Hematopoietic multipotent progenitor cell treated with erythropoietin and hydrocortisone succinate and interleukin-3 and kit ligand, for 4 days (in vitro differentiated cells): ENCODE measurements around the gene CDH4.
"Not testable (repeated sequence)": the region's sequence is repeated elsewhere in the genome, so short reads cannot be mapped to it uniquely, and the experiment has no call there.

Experiments used
- DNase-seq: peaks from one replicate; pipeline ENCODE4 v3.0.0-alpha.2; 2015

Gene CDH4

DNA sequence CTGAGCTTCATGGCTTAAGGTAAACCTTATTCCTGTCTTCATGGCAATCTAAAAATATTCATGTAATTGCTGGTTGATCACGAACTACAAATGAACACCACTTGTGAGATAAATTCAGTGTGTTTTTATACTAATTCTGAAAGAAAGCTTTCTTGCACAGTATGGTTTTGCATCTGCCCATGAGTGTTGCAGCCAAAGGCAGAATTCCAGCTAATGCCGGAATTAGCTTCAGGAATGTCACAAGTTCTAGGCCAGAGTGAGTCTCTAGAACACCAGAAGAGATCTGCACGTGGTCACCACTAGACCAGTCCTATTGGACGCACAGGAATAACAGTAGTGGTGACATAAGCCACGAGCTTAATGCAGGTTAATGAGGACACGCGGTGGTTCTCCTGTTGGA lies 223.7 kb downstream of the CDH4 start:
- DNase-seq = no peak

DNA sequence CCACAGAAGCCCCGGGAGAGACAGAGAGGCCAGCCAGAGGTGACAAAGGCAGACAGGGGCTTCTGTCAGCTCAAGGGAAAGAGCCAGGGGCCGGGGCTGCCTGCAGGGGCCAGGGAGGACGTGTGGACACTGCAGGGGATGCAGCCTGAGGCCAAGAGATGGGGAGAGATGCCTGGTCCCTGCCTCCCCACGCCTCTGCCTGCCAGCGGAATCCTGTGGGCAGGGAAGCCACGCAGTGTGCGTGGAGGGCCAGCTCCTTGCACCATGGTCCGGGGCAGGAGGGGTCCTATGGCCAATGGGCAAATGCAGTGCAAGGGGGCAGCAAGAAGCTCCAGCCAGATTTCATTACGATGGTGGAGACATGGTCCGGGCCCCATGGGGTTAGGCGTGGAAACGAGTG lies 224.9 kb downstream of the CDH4 start:
- no peak for DNase-seq

DNA sequence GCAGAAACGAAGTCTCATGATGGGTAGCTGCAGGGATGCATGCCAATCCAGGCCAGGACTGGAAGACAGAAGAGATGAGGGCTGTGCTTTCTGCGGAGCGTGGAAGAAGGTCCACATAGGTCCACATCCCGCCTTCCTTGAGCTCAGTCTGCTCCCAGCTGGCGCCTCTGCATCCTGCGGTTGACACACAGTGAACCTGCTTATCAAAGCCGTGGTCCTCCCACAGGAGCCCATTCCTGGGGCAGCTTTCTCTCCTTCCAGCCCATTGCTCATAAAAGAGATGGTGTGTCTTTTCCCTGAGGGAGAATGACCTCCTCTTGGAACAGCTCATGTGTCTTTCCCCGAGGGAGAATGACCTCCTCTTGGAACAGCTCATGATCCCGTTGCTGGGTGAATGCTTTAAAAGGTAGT lies 225.4 kb downstream of the CDH4 start:
- no peak for DNase-seq

DNA sequence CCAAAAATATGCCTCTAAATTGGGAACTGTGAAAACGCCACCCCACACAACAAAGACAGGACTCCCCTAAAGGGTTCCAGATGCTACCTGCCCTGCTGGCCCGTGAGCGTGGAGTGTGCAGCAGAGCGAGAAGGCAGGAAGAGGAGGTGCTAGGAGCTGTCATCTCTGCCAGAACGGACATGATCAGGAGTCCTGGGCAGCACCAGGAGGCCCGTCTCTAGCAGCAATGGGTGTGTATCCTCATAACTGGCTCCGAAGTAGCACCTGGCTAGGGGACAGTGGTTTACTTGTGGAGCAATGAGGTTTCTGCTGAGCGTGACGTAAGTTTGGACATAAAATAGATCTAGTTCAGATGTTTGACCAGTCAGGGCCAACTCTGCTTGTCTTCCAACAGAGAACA lies 226.0 kb downstream of the CDH4 start:
- no peak for DNase-seq

DNA sequence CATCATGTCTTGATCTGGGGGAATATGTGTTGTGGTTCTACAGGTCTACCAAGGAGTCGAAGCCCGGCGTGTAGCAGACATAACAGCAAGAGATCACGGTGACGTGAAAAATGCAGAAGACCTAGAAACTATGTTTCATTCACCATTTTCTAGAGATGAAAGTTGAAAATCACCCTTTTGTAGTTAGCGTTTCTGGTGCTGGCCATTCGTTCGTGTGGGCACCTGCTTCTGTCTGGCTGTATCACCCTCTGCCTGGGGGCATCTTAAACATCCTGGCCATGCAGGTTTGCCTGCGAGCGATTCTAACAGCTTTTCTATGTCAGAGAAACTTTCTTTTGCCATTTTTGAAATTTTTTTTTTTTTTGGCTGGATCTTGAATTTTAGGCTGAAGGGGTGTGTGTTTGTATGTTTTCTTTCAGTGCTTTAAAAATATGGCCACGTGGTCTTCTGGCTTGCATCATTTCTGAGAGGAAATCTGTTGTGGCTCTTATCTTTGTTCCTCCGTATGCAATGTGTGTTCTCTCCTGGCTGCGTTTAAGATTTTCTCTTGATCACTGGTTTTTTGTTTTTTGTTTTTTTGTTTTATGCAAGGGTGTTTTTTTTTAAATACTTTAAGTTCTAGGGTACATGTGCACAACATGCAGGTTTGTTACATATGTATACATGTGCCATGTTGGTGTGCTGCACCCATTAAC lies 226.7 kb downstream of the CDH4 start:
- DNase-seq = peak; percentile 21

DNA sequence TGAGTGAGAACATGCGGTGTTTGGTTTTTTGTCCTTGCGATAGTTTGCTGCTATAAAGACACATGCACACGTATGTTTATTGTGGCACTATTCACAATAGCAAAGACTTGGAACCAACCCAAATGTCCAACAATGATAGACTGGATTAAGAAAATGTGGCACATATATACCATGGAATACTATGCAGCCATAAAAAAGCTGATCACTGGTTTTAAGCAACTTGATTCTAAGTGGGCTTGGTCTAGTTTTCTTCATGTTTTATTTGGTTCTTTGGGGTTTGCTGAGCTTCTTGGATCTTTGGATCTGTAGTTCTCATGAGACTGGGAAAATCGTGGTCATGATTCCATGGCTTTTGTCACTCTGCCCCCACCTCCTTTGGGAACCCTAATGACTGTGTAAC lies 227.4 kb downstream of the CDH4 start:
- not testable (repeated sequence) for DNase-seq

DNA sequence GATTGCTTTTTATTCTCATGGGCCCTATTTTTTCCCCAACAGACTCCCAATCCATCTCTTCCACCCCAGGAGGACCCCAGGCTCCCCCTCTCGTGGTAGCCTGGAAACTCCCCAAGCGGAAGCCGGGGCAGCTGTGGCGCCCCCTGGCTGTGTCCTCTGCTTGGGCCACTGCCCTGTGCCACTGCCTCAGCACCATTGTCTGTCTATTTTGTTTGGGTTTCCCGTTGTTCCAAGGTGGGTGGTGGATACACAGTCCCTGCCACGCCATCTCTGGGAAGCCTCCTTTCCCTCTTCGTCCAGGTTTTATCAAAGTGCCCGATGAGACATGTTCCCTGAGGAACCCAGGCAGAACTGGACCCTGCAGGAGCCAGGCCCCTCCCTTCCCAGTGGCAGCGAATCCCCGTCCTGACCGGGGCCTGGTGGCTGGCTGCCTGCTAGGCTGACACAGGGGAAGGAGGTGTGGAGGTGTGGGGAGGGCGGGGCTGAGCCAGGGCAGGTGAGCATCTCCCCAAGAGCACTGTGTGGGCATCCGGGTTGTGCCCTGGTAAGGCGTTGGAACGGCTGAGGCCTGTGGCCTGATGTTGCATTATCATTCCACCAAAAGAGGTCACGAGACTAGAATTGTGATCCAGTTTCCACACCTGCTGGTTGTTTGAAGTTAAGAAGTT lies 228.2 kb downstream of the CDH4 start:
- DNase-seq = no peak

DNA sequence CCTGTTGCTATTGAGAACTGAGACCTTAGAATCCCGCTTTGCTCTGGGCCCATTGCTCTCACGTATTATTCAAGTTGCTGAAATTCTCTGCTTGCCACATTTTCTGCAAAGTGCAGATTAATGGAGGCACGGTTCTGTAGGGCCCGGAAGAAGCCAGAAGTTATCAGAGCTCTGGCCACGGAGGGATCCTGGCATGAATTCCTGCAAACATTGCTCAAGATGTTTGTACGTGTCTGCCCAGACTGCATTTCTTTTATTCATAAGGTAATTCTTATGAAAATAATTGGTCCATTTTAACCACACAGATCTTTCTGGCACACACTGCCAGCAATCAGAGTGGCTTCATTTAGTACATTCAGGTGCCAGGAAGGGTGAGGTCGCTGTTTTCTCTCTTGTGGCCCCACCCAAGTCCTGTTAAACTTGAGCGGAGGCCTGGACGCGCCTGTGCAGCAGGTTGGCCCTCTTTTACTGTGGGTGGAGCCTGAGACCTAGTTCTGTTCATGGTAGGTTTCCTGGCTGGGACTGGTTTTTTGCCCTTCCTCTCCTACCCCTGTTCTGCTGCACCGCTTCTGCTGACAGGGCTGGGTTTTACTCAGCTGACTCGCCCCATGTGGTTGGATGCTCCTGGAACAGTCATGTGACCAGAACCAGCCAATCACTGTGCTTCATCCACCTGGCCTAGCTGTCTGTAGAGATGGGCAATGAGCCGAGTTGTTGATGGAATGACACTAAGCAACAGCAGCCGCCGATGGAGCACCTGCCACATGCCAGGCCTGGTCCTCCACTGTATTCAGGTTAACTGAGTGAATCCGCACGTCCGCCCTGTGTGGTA lies 230.2 kb downstream of the CDH4 start:
- DNase-seq = no peak

DNA sequence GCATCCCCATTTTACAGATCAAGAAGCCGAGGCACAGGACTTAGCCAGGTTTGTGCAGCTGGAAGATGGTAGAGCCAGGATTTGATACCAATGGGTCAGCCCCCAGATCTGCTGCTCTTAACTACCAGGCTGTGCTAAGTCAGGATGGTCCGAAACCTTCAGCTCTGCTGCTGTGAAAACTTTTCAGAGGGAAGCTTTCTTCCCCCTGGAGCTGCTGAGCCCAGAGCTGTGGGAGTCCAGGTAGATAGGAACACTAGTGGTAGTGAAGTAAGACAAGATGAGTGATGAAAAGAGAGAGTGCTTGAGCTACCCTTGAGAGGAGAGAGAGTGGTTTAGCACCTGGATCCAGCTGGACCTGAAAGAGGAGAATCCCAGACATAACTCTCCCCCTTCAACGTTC lies 230.8 kb downstream of the CDH4 start:
- DNase-seq = no peak

DNA sequence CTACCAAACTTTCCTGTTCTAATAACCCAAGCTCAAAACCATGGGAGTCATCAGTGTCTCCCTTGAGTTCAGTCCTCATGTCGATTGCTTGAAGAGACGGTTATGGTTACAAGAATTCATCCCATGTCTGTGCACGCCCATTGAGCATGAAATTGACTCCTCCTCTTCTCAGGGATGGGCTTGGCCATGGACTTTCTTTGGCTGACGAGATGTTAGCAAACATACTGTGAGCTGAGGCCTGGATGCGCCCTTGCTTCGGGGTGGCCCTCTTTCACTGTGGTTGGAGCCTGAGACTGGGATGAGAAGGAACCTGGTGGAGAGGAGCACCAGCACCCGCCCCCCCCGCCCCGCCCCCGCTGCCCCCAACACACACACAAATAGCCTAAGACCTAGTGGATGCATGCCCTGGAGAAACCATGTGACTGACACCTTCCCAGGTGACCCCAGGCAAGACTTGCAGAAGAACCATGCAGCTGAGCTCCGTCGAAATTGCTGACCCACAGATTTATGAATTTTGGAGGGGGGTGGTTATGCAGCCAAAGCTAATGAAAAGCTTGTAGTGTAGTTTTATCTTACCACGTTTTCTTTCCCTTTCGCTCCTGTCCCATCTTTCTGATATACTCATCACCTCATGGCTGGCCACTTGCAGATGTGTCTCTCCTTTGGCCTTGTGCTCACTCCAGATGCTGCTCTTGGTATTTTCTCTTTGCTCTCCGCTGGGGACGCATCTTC lies 231.4 kb downstream of the CDH4 start:
- no peak for DNase-seq

DNA sequence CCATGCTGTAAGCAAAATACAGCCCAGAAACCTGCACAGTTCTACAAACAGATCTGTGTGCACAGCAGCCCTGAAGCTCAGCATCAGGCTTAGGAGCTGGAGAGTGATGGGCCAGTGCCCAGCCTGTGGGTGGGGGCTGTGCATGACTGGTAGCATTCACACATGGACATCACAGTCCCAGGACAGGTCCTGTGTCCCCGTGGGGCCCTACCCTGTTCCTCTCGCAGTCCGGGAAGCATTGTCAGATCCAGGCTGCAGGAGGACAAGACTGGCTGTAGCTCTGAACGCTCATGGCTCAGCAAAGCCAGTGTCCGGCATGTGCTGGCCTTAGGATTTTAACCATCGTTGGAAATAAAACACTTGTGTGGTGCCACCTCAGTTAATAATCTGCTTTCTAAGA lies 234.1 kb downstream of the CDH4 start:
- DNase-seq = no peak

DNA sequence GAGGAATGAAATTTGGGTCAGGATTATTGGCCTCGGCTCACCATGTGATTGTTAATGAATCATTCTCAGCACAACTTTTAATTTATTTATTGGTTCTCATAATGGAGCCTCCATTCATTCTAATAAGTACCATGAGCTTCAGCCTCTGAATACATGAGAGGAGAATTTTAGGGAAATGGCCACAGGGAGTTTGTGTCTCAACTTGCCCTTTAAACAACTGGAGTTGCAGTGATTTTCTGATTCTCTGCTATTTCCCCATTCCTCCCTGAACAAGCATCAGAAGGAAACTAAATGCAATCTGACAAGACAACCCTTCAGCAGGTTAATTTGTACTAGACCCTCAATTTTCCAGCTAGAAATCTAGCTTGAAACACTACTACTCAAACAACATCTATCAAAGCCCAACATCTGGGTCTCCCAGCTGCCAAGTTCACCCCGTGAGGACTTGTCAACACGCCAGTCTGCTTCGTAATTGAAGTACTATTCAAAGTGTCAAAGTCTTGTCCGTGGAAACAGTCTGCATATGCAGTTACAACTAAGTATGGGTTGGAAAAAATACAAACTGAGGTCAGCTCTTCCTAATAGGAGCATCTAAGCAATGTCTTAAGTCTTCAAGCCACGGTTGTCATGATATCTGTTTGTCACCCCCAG lies 235.4 kb downstream of the CDH4 start:
- no peak for DNase-seq

DNA sequence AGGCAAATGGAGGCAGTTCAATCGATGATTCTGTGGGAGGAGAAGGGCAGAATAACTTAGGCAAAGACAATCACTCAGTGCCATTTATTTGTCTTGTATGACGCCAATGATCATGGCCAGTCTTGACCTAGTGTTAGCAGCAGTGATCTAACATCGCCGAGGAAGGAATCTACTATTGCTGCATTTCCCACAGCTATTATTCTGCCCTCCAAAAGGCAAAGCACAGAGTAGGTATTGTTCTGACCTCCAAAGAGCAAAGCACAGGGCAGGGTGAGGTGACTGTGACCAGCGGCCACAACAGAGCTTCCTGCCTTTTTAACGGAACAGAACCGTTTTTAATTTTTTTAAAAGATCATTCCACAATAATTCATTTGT lies 235.9 kb downstream of the CDH4 start:
- no peak for DNase-seq

DNA sequence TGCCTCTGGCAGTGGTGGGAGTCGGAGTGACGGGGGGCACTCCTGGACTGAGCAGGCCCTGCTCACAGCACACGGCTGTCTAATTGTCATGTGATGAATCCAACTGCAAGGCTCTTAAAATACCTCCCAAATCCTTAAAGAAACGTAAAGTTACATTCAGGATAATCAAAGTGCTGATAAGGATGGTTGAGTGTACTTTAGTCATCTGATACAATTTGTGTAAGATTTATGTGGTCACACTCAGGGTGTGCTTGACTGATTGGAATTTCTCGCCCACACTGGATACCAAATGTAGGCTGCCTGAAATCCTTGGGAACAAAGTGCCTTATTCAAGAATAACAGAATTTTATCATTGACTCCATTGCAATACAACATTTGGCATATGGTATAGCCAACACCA lies 238.7 kb downstream of the CDH4 start:
- no peak for DNase-seq

DNA sequence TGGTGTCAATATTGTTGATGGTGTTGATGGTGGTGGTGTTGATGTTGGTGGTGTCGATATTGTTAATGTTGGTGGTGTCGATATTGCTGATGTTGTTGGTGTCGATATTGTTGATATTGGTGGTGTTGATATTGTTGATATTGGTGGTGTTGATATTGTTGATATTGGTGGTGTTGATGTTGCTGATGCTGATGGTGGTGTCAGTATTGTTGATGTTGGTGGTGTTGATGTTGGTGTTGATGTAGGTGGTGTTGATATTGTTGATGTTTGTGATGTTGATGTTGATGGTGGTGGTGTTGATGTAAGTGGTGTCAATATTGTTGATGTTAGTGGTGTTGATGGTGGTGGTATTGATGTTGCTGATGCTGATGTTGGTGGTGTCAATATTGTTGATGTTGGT lies 240.0 kb downstream of the CDH4 start:
- no peak for DNase-seq

DNA sequence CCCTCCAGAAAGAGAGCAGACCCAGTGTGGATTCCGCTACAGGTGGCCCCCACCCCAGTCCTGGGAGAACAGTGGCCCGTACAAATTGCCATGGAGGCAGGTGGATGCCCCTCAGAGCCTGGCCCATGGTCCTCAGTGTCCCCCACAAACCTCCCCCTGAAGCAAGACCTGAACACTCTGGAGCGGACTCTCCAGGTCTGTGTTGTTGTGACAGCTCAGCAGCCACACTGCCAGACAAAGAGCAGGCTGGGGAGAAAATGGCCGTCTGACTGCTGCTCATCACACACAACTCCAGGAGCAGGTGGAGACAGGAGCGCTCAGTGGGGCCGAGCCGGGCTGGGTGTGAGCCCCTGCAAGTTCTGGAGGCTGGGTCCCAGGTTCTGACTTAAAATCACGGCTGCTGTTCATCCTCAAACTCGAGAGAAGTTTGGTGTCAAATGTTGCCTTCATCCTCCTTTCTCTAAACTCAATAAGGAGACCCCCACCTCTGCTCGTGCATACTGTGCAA lies 241.8 kb downstream of the CDH4 start:
- no peak for DNase-seq

DNA sequence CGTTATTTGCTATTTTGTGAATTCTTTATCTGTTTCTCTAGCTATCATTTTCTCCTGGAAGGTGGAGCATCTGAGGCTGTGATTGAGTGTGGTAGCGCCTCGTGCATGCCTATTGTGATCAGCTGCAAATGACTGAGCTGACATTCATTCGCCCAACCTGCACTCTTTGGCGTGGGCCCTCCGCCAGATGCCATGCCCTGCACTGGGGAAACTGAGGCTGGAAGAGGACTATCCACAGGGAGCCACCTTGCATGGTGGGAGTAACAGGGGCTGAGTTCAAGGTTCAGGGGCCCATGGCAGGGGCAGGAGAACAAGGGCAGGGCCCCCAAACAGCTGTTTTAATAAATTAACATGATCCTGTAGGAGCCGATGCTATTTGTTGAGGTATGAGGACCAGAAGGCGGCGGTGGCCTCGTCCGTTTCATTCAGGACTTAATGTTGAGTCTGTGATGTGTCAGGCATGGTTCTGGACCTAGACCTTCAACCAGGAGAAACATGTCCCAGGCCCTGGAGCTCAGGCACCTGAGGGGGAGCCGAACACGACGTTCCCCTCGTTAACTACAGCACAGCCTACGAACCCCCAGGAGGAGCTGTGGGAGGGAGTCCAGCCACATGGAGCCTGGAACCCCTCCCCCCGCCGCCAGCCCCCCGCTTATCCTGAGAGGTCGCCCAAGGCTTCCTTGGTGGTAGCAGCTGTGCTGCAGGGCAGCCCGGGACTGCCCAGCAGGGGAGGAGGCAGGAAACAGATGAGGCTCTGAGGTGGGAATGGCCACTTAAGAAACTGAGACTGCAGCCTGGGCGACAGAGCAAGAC lies 242.9 kb downstream of the CDH4 start:
- no peak for DNase-seq

DNA sequence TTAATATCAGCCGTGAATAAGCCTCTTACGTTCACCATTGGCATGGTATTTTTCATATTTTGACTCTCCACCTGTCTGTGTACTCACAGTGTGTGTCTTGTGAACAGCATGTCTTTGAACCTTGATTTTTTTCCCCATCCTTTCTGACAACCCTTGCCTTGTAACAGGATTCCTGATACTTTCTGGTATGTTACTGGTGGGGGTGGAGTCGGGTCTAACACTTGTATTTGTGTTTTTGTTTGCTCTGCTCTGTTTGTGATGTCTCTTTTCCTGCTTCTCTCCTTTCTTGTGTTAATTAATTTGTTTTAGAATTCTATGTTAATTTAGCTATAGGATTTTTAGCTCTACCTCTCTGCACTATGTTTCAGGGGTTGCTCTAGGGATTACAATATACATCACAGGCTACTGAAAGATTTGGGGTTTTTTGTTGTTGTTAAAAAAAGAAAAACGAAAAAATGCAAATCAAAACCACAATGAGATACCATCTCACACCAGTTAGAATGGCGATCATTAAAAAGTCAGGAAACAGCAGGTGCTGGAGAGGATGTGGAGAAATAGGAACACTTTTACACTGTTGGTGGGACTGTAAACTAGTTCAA lies 245.1 kb downstream of the CDH4 start:
- no peak for DNase-seq

DNA sequence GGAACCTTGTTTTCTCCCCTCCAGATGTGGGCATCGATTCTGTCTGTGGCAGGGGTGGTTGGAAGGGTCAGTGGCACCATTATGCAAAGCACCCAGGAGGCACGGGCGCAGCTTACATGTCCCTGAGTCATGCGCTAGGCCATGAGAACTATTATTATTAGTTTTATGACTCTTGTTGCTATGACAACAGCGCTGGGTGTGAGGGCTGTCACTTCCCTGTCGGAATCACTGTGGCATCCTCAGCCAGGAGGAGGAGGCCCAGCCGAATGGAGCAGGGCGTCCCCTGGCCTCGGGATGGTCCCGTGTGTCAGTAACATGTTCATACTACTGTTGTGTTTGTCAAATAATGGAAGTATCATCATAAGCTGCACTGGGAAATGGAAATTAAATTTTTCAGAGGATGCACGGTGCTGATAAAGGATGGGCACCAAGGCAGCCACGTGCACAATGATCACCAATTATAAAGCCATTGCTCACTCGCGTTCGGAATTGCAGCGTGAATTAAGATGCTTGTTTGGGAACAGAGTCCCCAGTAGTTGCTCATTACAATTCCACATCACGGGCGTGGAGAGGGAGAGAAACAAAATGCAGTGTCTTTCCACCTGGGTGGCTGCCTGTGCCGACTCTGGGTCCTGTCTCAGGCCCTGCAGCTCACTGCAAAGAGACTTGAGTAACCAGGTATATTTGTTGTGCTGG lies 247.9 kb downstream of the CDH4 start:
- no peak for DNase-seq

DNA sequence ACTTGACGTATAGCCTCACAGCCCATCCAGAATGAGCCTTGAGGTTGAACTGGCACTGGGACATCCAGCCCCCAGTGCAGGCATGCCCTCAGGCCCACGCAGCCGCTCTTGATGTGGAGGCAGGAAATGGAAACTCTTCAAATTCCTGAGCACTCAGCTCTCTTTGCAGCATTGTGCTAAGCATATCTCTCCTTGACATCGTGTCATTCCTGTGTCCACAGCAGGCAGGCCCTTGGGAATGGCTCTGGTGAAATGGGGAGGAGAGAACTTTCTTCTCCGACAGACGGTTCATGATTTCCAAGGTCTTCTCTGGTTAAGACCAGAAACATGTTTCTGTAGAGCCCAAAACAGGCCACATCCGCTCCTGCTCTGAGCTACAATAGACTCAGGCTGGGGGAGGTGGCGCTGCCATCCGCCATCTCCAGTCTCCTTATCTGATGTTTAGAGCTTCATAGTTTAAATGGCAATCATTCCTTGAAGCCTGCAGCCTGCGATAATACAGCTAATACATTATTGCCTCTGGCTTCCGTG lies 248.8 kb downstream of the CDH4 start:
- peak; percentile 38 for DNase-seq
